Mesendoderm (in vitro differentiated cells): ENCODE measurements around the gene OTOP3.

Source experiments
- DNase-seq: peaks from one replicate; pipeline ENCODE4 v3.0.0; 2013
- H2AK5ac ChIP-seq: 2 replicates; pipeline ENCODE4 v1.6.1; 2013; ENCODE audit warnings: low read length, inconsistent platforms
- H2BK120ac ChIP-seq: 2 replicates; pipeline ENCODE4 v1.6.1; 2013; ENCODE audit warnings: low read depth, mild to moderate bottlenecking, low read length, moderate library complexity, mixed read lengths
- H2BK15ac ChIP-seq: replicated peaks from 2 replicates; pipeline ENCODE4 v1.6.1; 2013; ENCODE audit warnings: low read depth, mild to moderate bottlenecking, moderate library complexity
- H2BK5ac ChIP-seq: 2 replicates; pipeline ENCODE4 v1.6.1; 2013; ENCODE audit warnings: low read length, inconsistent platforms
- H3K18ac ChIP-seq: 2 replicates; pipeline ENCODE4 v1.6.1; 2013; ENCODE audit warnings: mild to moderate bottlenecking, low read length, mixed read lengths
- H3K23ac ChIP-seq: one replicate; pipeline ENCODE4 v1.6.1; 2013; ENCODE audit warnings: low read length
- H3K27ac ChIP-seq: 2 replicates; pipeline ENCODE4 v1.5.1; 2013; ENCODE audit warnings: low read depth, mild to moderate bottlenecking, inconsistent platforms, low read length, moderate library complexity
- H3K27me3 ChIP-seq: 2 replicates; pipeline ENCODE4 v1.6.1; 2013; ENCODE audit warnings: low read length, control low read depth, mild to moderate bottlenecking, inconsistent platforms; ENCODE audit not compliant: insufficient read depth, poor library complexity
- H3K36me3 ChIP-seq: 2 replicates; pipeline ENCODE4 v1.6.1; 2013; ENCODE audit warnings: low read length, inconsistent platforms; ENCODE audit not compliant: control insufficient read depth, insufficient read depth
- H3K4ac ChIP-seq: one replicate; pipeline ENCODE4 v1.6.1; 2013; ENCODE audit warnings: low read depth, mild to moderate bottlenecking, low read length, moderate library complexity
- H3K4me1 ChIP-seq: 2 replicates; pipeline ENCODE4 v1.6.1; 2013; ENCODE audit warnings: low read depth, low read length, inconsistent platforms; ENCODE audit not compliant: control insufficient read depth
- H3K4me2 ChIP-seq: 2 replicates; pipeline ENCODE4 v1.6.1; 2013; ENCODE audit warnings: low read length
- H3K4me3 ChIP-seq: 2 replicates; pipeline ENCODE4 v1.5.1; 2013; ENCODE audit warnings: mild to moderate bottlenecking, low read length
- H3K56ac ChIP-seq: one replicate; pipeline ENCODE4 v1.6.1; 2013; ENCODE audit warnings: low read length
- H3K79me1 ChIP-seq: 2 replicates; pipeline ENCODE4 v1.6.1; 2013; ENCODE audit warnings: low read length, inconsistent platforms
- H3K79me2 ChIP-seq: 2 replicates; pipeline ENCODE4 v1.6.1; 2013; ENCODE audit warnings: mild to moderate bottlenecking, low read length; ENCODE audit not compliant: control insufficient read depth, insufficient read depth
- H3K9ac ChIP-seq: 2 replicates; pipeline ENCODE4 v1.6.1; 2013; ENCODE audit warnings: low read length, inconsistent platforms
- H4K5ac ChIP-seq: one replicate; pipeline ENCODE4 v1.6.1; 2013; ENCODE audit warnings: low read length
- H4K8ac ChIP-seq: one replicate; pipeline ENCODE4 v1.6.1; 2013; ENCODE audit warnings: low read depth, mild to moderate bottlenecking, control low read depth, low read length, moderate library complexity
- WGBS: extraction: QIAGEN DNeasy Blood & Tissue Kit; methylation state at CpG from one replicate; pipeline ENCODE4 v1.1.7; 2013; ENCODE audit warnings: low lambda C conversion rate, missing lambda C conversion rate; ENCODE audit not compliant: insufficient coverage; ENCODE audit errors: extremely low coverage; 5-methylcytosine and 5-hydroxymethylcytosine counted together

OTOP3 gene

GRCh38 chr17:74947041-74947754 is 11.5 kb downstream of the OTOP3 start:
- no peak for DNase-seq
- Histone ChIP-seq H4K8ac (no peak overlapping the region), H3K27ac (no peak overlapping the region), H3K27me3 (no peaks in the 10 kb centered on the region), H3K79me2 (no peaks in the 10 kb centered on the region), H3K4ac (no peak overlapping the region), H3K4me2 (no peak overlapping the region), H3K23ac (no peak overlapping the region), H3K9ac (no peak overlapping the region), H3K36me3 (no peaks in the 10 kb centered on the region), H3K79me1 (no peaks in the 10 kb centered on the region), H2BK120ac (no peak overlapping the region), H3K18ac (no peak overlapping the region), H2BK5ac (no peak overlapping the region), H4K5ac (no peak overlapping the region), H3K4me3 (no peak overlapping the region), H3K4me1 (no peaks in the 10 kb centered on the region), H3K56ac (no peak overlapping the region), H2BK15ac (no peak overlapping the region), H2AK5ac (no peak overlapping the region)
- no CpG with 5 or more reads among the region's 17 CpGs for WGBS

- no CpG with 5 or more reads among the region's 12 CpGs for WGBS
- Histone ChIP-seq H3K36me3 (no peaks in the 10 kb centered on the region), H3K56ac (no peak overlapping the region), H3K4ac (no peak overlapping the region), H3K4me2 (no peak overlapping the region), H3K23ac (no peak overlapping the region), H2BK120ac (no peak overlapping the region), H3K27ac (no peak overlapping the region), H3K79me1 (no peaks in the 10 kb centered on the region), H3K4me1 (no peaks in the 10 kb centered on the region), H4K8ac (no peak overlapping the region), H3K18ac (no peak overlapping the region), H2BK5ac (no peak overlapping the region), H2AK5ac (no peak overlapping the region), H2BK15ac (no peak overlapping the region), H3K9ac (no peak overlapping the region), H3K27me3 (no peaks in the 10 kb centered on the region), H4K5ac (no peak overlapping the region), H3K79me2 (no peaks in the 10 kb centered on the region), H3K4me3 (no peak overlapping the region)
- no peak for DNase-seq
Observed at GRCh38 chr17:74949455-74950115, 13.9 kb downstream of the OTOP3 start.

- H2BK120ac ChIP-seq = no peak overlapping the region
- H3K36me3 ChIP-seq = no peaks in the 10 kb centered on the region
- no peak for DNase-seq
- H3K79me2 ChIP-seq = no peaks in the 10 kb centered on the region
- H3K4me1 ChIP-seq = no peaks in the 10 kb centered on the region
- H3K23ac ChIP-seq = no peak overlapping the region
- H2BK5ac ChIP-seq = no peak overlapping the region
- H3K27me3 ChIP-seq = no peaks in the 10 kb centered on the region
- no peak overlapping the region for H2AK5ac ChIP-seq
- H3K18ac ChIP-seq = no peak overlapping the region
- no peak overlapping the region for H3K4me2 ChIP-seq
- H4K8ac ChIP-seq = no peak overlapping the region
- no peaks in the 10 kb centered on the region for H3K79me1 ChIP-seq
- H2BK15ac ChIP-seq = no peak overlapping the region
- WGBS = no CpG with 5 or more reads among the region's 8 CpGs
- H3K9ac ChIP-seq = no peak overlapping the region
- H3K56ac ChIP-seq = no peak overlapping the region
- H3K27ac ChIP-seq = no peak overlapping the region
- no peak overlapping the region for H3K4ac ChIP-seq
- no peak overlapping the region for H4K5ac ChIP-seq
- no peak overlapping the region for H3K4me3 ChIP-seq
Observed at GRCh38 chr17:74950207-74950606, 14.5 kb downstream of the OTOP3 start.

GRCh38 chr17:74951065-74951464 is 15.4 kb downstream of the OTOP3 start:
- H3K4me2 ChIP-seq = no peak overlapping the region
- H3K18ac ChIP-seq = no peak overlapping the region
- no peaks in the 10 kb centered on the region for H3K36me3 ChIP-seq
- no peaks in the 10 kb centered on the region for H3K27me3 ChIP-seq
- H2BK120ac ChIP-seq = no peak overlapping the region
- no peak overlapping the region for H2BK15ac ChIP-seq
- H3K9ac ChIP-seq = no peak overlapping the region
- no peak overlapping the region for H2BK5ac ChIP-seq
- WGBS = no CpG with 5 or more reads among the region's 3 CpGs
- H3K4me3 ChIP-seq = no peak overlapping the region
- H3K4me1 ChIP-seq = no peaks in the 10 kb centered on the region
- H2AK5ac ChIP-seq = no peak overlapping the region
- H3K23ac ChIP-seq = no peak overlapping the region
- DNase-seq = no peak
- no peaks in the 10 kb centered on the region for H3K79me1 ChIP-seq
- no peak overlapping the region for H3K4ac ChIP-seq
- H3K27ac ChIP-seq = no peak overlapping the region
- H4K8ac ChIP-seq = no peak overlapping the region
- H3K79me2 ChIP-seq = no peaks in the 10 kb centered on the region
- no peak overlapping the region for H4K5ac ChIP-seq
- H3K56ac ChIP-seq = no peak overlapping the region

GRCh38 chr17:74951680-74952421 is 16.2 kb downstream of the OTOP3 start:
- no peak overlapping the region for H3K4me3 ChIP-seq
- no peaks in the 10 kb centered on the region for H3K79me1 ChIP-seq
- H3K23ac ChIP-seq = no peak overlapping the region
- no peak overlapping the region for H3K4me2 ChIP-seq
- no peaks in the 10 kb centered on the region for H3K27me3 ChIP-seq
- no peak overlapping the region for H2AK5ac ChIP-seq
- H3K36me3 ChIP-seq = no peaks in the 10 kb centered on the region
- no peak overlapping the region for H2BK15ac ChIP-seq
- no peak overlapping the region for H2BK120ac ChIP-seq
- no peaks in the 10 kb centered on the region for H3K4me1 ChIP-seq
- no peaks in the 10 kb centered on the region for H3K79me2 ChIP-seq
- H3K4ac ChIP-seq = no peak overlapping the region
- no peak overlapping the region for H3K18ac ChIP-seq
- H2BK5ac ChIP-seq = no peak overlapping the region
- H3K9ac ChIP-seq = no peak overlapping the region
- no peak overlapping the region for H4K5ac ChIP-seq
- DNase-seq = no peak
- H3K27ac ChIP-seq = no peak overlapping the region
- no CpG with 5 or more reads among the region's 32 CpGs for WGBS
- H4K8ac ChIP-seq = no peak overlapping the region
- no peak overlapping the region for H3K56ac ChIP-seq
